ENCODE results near the gene OPN1SW.

Gene OPN1SW, protein sequence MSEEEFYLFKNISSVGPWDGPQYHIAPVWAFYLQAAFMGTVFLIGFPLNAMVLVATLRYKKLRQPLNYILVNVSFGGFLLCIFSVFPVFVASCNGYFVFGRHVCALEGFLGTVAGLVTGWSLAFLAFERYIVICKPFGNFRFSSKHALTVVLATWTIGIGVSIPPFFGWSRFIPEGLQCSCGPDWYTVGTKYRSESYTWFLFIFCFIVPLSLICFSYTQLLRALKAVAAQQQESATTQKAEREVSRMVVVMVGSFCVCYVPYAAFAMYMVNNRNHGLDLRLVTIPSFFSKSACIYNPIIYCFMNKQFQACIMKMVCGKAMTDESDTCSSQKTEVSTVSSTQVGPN

GRCh38 chr7:128775744-128776474, at the start of gene OPN1SW:
Gene OPN1SW, minus strand, starts transcription at chr7:128775794. Its CDS starts 13 bp downstream, at chr7:128775781.
- Mint-ChIP-seq H3K4me3 (no peak within 1 kb of the TSS), H3K9me3 (peaks cover 7 to 10% of the 10 kb centered on the region in 2 donors), H3K27ac (peak within 1 kb of the TSS; percentile 51), H3K4me1 (peaks cover 0 to 10% of the 10 kb centered on the region in 2 donors), H3K36me3 (peaks cover 20 to 44% of the 10 kb centered on the region in 2 donors), H3K27me3 (peaks cover 0 to 4% of the 10 kb centered on the region in 2 donors)
- DNase-seq (no peak), ATAC-seq (replicated peaks) (no peak)

DNA sequence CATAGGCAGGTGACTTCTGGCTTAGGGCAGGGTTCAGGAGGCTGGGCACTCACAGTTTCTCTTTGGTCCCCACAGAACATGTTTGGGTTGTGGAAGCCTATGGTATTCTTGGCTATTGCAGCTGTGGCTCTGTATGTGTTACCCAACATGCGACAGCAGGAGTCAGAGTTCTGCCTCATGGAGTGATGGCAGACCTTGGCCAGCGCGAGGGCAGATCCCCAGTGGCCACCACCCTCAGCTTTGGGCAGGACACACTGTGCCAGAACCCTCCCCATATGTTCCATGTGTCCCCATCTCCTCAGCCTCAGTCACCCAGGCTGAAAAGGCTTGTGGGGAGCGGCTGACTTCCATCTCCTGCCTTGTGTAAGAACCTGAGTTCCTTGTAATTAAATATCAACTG, 46.1 kb upstream of the OPN1SW start:
- no peak for DNase-seq
- Mint-ChIP-seq H3K9me3 (no peaks in the 10 kb centered on the region), H3K27me3 (peaks cover 11 to 15% of the 10 kb centered on the region in 2 donors), H3K36me3 (no peaks in the 10 kb centered on the region), H3K4me3 (no peak overlapping the region), H3K27ac (no peak overlapping the region), H3K4me1 (peaks cover 2 to 5% of the 10 kb centered on the region in 2 donors)
- ATAC-seq (replicated peaks), result no peak

- no peak for ATAC-seq (replicated peaks)
- Mint-ChIP-seq H3K4me3 (no peak overlapping the region), H3K36me3 (no peaks in the 10 kb centered on the region), H3K27me3 (peaks cover 4 to 6% of the 10 kb centered on the region in 2 donors), H3K27ac (no peak overlapping the region), H3K4me1 (peaks cover 5 to 7% of the 10 kb centered on the region in 2 donors), H3K9me3 (no peaks in the 10 kb centered on the region)
- no peak for DNase-seq
Measured at GRCh38 chr7:128818694-128819093, 43.1 kb upstream of the OPN1SW start.

DNA sequence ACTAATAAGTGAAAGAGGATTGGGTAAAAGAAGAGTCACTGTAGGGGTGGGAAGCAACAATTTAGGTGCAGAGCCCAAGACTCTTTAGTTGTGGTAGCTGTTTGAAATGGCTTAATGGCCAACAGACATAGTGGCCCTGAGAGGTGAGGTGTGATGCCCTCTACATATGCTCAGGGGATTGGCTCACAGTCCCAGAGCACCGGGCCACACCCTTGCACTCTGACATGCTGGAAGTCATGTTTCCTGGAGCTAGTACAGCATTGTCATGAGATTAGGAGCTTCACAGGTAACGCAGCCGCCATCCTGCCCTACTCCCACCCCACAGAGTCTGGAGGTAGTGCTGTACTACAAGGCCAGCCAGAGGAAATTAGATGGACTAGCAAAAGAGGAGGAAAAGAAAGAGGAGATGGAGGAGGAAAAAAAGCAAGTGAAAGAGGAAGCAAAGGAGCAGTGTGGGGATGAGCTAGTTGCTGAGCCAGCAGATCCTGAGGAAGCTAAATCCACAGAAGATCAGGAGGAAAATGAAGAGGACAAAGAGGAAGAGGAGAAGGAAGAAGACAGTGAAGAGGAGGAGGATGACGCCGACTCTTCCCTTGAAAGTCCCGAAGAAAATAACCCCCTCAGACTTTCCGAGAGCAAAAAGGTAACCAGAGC, 39.8 kb upstream of the OPN1SW start:
- H3K9me3 Mint-ChIP-seq, result no peaks in the 10 kb centered on the region
- ATAC-seq (replicated peaks), result no peak
- DNase-seq, result no peak
- no peak overlapping the region for H3K4me3 Mint-ChIP-seq
- peaks cover 5 to 7% of the 10 kb centered on the region in 2 donors for H3K4me1 Mint-ChIP-seq
- H3K27me3 Mint-ChIP-seq, result peaks cover 4 to 6% of the 10 kb centered on the region in 2 donors
- no peaks in the 10 kb centered on the region for H3K36me3 Mint-ChIP-seq
- no peak overlapping the region for H3K27ac Mint-ChIP-seq

GRCh38 chr7:128814499-128814898, 38.9 kb upstream of the OPN1SW start:
- peaks cover 4 to 6% of the 10 kb centered on the region in 2 donors for H3K27me3 Mint-ChIP-seq
- H3K9me3 Mint-ChIP-seq, result no peaks in the 10 kb centered on the region
- no peaks in the 10 kb centered on the region for H3K36me3 Mint-ChIP-seq
- H3K4me1 Mint-ChIP-seq, result peaks cover 0 to 5% of the 10 kb centered on the region in 2 donors
- no peak overlapping the region for H3K27ac Mint-ChIP-seq
- no peak overlapping the region for H3K4me3 Mint-ChIP-seq
- no peak for DNase-seq
- ATAC-seq (replicated peaks), result no peak

DNA sequence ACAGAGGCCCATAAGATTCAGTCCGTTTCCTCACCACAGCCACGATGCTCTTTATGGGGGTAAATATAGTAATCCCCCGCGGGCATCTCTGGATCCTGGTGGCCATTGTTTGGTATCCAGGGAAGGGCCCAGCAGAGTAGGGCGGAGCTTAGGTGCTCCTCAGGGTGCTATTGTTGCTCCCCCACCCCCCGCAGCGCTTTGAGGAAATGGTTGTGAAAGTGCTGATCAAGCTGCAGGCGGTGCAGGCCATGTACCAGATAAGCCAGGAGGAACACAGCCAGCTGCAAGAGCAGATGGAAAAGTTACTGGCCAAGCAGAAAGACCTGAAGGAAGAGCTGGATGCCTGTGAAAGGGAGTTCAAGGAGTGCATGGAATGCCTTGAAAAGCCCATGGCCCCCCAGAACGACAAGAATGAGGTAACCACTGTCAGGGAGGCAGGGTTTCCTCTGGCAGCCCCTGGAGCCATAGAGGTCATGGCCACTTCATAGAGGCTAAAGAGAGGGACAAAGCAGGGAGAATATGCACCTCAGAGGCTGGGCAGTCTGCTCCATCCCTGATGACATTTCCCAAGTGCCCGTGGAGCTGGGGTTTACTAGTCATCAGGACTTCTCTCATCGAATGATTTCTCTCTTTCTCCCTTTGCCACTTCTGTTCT, 37.0 kb upstream of the OPN1SW start:
- Mint-ChIP-seq H3K4me1 (peaks cover 0 to 5% of the 10 kb centered on the region in 2 donors), H3K27me3 (no peaks in the 10 kb centered on the region), H3K36me3 (no peaks in the 10 kb centered on the region), H3K27ac (no peak overlapping the region), H3K4me3 (no peak overlapping the region), H3K9me3 (no peaks in the 10 kb centered on the region)
- DNase-seq, result no peak
- no peak for ATAC-seq (replicated peaks)

- no peak overlapping the region for H3K27ac Mint-ChIP-seq
- H3K4me1 Mint-ChIP-seq, result peaks cover 0 to 5% of the 10 kb centered on the region in 2 donors
- H3K9me3 Mint-ChIP-seq, result no peaks in the 10 kb centered on the region
- H3K36me3 Mint-ChIP-seq, result no peaks in the 10 kb centered on the region
- DNase-seq (no peak), ATAC-seq (replicated peaks) (no peak)
- H3K27me3 Mint-ChIP-seq, result no peaks in the 10 kb centered on the region
- H3K4me3 Mint-ChIP-seq, result no peak overlapping the region
Measured at GRCh38 chr7:128811631-128812430, 36.2 kb upstream of the OPN1SW start.

DNA sequence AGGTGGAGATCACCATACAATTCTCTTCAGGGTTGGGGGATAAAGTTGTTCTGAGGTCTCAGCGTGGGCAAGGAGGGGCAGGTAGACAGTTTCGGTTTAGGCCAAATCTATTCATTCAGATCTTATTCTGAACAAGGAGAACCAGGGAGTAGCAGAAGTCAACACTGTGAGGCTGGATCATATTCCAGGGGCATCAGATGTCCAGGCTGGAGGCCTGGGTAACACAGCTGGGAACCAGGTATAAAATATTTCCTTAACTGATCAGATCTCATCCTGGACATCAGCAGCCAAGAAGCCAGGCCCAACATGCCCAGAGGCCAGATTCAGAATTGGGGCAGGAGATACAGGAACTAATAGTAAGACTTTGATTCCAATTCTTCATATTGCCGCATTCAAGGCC, 35.4 kb upstream of the OPN1SW start:
- ATAC-seq (replicated peaks) (no peak), DNase-seq (no peak)
- Mint-ChIP-seq H3K27ac (no peak overlapping the region), H3K4me1 (peaks cover 0 to 5% of the 10 kb centered on the region in 2 donors), H3K36me3 (peaks cover 0 to 3% of the 10 kb centered on the region in 2 donors), H3K27me3 (no peaks in the 10 kb centered on the region), H3K9me3 (no peaks in the 10 kb centered on the region), H3K4me3 (no peak overlapping the region)

GRCh38 chr7:128810473-128810872, 34.9 kb upstream of the OPN1SW start:
- Mint-ChIP-seq H3K36me3 (peaks cover 0 to 3% of the 10 kb centered on the region in 2 donors), H3K4me3 (no peak overlapping the region), H3K27me3 (no peaks in the 10 kb centered on the region), H3K9me3 (no peaks in the 10 kb centered on the region), H3K27ac (no peak overlapping the region), H3K4me1 (peaks cover 0 to 2% of the 10 kb centered on the region in 2 donors)
- DNase-seq (no peak), ATAC-seq (replicated peaks) (no peak)

DNA sequence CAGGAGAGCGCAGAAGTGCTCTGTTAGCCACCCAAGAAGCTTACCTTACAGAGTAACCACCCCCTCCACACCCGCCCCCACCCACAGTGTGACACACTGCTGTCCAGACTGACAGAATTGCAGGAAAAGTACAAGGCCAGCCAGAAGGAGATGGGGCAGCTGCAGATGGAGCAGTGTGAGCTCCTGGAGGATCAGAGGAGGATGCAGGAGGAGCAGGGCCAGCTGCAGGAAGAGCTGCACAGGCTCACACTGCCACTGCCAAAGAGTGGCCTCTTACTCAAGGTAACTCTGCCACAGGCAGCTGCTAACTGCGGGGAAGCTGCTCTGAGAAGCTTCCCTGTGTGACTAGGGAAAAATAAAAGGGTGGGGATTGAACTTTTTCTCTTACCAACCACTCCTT, 33.8 kb upstream of the OPN1SW start:
- no peak overlapping the region for H3K4me3 Mint-ChIP-seq
- H3K36me3 Mint-ChIP-seq, result peaks cover 0 to 3% of the 10 kb centered on the region in 2 donors
- H3K9me3 Mint-ChIP-seq, result no peaks in the 10 kb centered on the region
- H3K27ac Mint-ChIP-seq, result no peak overlapping the region
- ATAC-seq (replicated peaks) (no peak), DNase-seq (no peak)
- H3K4me1 Mint-ChIP-seq, result no peaks in the 10 kb centered on the region
- no peaks in the 10 kb centered on the region for H3K27me3 Mint-ChIP-seq

GRCh38 chr7:128807191-128807590, 31.6 kb upstream of the OPN1SW start:
- Mint-ChIP-seq H3K4me3 (no peak overlapping the region), H3K9me3 (no peaks in the 10 kb centered on the region), H3K27me3 (no peaks in the 10 kb centered on the region), H3K36me3 (peaks cover 0 to 3% of the 10 kb centered on the region in 2 donors), H3K4me1 (no peaks in the 10 kb centered on the region), H3K27ac (no peak overlapping the region)
- ATAC-seq (replicated peaks) (no peak), DNase-seq (no peak)

GRCh38 chr7:128805225-128805624, 29.6 kb upstream of the OPN1SW start:
- no peak for DNase-seq

GRCh38 chr7:128804484-128804883, 28.9 kb upstream of the OPN1SW start:
- ATAC-seq (replicated peaks) (no peak), DNase-seq (no peak)
- no peak overlapping the region for H3K4me3 Mint-ChIP-seq
- H3K4me1 Mint-ChIP-seq, result no peaks in the 10 kb centered on the region
- no peaks in the 10 kb centered on the region for H3K9me3 Mint-ChIP-seq
- H3K27ac Mint-ChIP-seq, result no peak overlapping the region
- peaks cover 3 to 4% of the 10 kb centered on the region in 2 donors for H3K36me3 Mint-ChIP-seq
- no peaks in the 10 kb centered on the region for H3K27me3 Mint-ChIP-seq

More at GRCh38 chr7:128805225-128805624, 29.6 kb upstream of the OPN1SW start:
- Mint-ChIP-seq H3K4me1 (no peaks in the 10 kb centered on the region), H3K4me3 (no peak overlapping the region), H3K27me3 (no peaks in the 10 kb centered on the region), H3K36me3 (peaks cover 3 to 4% of the 10 kb centered on the region in 2 donors), H3K9me3 (no peaks in the 10 kb centered on the region), H3K27ac (no peak overlapping the region)
- ATAC-seq (replicated peaks), result no peak
